D721Med (cell line): ENCODE measurements around the gene ELF2.
"Not testable (repeated sequence)": the region's sequence is repeated elsewhere in the genome, so short reads cannot be mapped to it uniquely, and the experiment has no call there.

ENCODE experiments used
- DNase-seq: peaks from one replicate; pipeline ENCODE4 v3.0.0; 2011; ENCODE audit warnings: low spot score; ENCODE audit not compliant: insufficient read length
- FAIRE-seq: peaks from 2 replicates; lab custom pipeline; 2011; peaks lifted over from hg19 to GRCh38; lab: Jason Lieb, UNC
- TF ChIP-seq, protein P1 (sequence below): IDR thresholded peaks from 2 replicates; pipeline ENCODE4 v1.5.1; 2012; ENCODE audit warnings: mild to moderate bottlenecking, control low read depth; ENCODE audit not compliant: insufficient read depth; ENCODE audit errors: missing control alignments

Gene ELF2

GRCh38 chr4:139200506-139200905 lies 23.5 kb upstream of the ELF2 start:
- no peak for DNase-seq
- TF ChIP-seq, protein P1, sequence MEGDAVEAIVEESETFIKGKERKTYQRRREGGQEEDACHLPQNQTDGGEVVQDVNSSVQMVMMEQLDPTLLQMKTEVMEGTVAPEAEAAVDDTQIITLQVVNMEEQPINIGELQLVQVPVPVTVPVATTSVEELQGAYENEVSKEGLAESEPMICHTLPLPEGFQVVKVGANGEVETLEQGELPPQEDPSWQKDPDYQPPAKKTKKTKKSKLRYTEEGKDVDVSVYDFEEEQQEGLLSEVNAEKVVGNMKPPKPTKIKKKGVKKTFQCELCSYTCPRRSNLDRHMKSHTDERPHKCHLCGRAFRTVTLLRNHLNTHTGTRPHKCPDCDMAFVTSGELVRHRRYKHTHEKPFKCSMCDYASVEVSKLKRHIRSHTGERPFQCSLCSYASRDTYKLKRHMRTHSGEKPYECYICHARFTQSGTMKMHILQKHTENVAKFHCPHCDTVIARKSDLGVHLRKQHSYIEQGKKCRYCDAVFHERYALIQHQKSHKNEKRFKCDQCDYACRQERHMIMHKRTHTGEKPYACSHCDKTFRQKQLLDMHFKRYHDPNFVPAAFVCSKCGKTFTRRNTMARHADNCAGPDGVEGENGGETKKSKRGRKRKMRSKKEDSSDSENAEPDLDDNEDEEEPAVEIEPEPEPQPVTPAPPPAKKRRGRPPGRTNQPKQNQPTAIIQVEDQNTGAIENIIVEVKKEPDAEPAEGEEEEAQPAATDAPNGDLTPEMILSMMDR, result no peak
- FAIRE-seq, result no peak

DNA sequence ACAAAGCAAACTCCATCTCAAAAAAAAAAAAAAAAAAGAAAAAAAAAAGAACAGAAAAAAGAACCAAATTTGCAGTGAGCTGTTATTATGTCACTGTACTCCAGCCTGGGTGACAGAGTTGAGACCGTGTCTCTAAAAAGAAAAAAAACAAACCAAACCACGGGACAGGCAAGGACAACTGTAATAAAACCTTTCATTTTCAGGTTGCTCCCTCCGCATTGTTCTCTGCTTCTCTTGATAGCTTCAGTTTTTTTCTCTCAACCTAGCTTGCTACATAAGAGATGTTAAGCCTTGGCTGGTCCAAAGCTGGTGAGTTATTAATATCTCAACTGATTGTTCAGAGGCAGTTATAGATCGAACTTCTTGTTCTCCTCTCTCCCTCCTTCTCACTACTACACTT lies 23.1 kb upstream of the ELF2 start:
- TF ChIP-seq, protein P1, result no peak
- no peak for FAIRE-seq

GRCh38 chr4:139197214-139197613 lies 20.2 kb upstream of the ELF2 start:
- FAIRE-seq, DNase-seq: not testable (repeated sequence)

More for the DNA sequence above, 23.1 kb upstream of the ELF2 start:
- DNase-seq, result no peak

- TF ChIP-seq, protein P1, result no peak
- FAIRE-seq (no peak), DNase-seq (no peak)
These were observed 19.4 kb upstream of the ELF2 start for GRCh38 chr4:139196462-139196861.

GRCh38 chr4:139191373-139191772 lies 14.4 kb upstream of the ELF2 start:
- FAIRE-seq (no peak), DNase-seq (no peak)
- TF ChIP-seq, protein P1, result no peak

- TF ChIP-seq, protein P1, result no peak
- DNase-seq (no peak), FAIRE-seq (no peak)
These were observed 13.0 kb upstream of the ELF2 start for GRCh38 chr4:139189972-139190371.

- TF ChIP-seq, protein P1, result no peak
- no peak for DNase-seq
These were observed 12.4 kb upstream of the ELF2 start for GRCh38 chr4:139189417-139189749.

DNA sequence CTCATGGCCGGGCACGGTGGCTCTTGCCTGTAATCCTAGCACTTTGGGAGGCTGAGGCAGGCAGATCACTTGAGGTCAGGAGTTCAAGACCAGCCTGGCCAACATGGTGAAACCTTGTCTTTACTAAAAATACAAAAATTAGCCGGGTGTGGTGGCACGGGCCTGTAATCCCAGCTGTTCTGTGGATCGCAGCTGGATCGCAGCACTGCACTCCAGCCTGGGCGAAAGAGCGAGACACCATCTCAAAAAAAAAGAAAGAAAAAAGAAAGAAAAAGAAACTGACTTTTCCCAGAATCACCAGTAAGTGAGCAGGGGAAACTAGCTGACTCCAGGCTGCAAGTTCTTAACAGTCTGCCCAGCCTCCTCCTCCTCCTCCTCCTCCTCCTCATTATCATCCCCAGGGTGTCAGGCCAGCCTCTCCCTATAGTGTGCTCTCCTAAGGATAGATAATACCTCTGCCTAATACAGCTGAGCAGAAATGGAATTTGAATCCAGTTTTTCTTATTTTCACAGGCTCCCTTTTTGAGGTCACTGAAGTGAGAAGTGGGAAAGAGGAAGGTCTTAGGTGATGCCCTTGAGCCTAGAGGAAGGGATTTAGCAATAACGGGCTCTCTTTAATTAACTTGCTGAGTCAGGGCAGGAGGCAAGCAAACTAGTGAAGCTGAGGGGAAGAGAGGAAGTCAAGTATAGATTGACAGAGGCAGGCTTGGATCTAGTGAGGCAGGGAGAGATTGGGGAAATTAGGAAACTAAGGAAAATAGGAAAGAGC lies 11.8 kb upstream of the ELF2 start:
- TF ChIP-seq, protein P1, result no peak
- no peak for FAIRE-seq
- no peak for DNase-seq

More at GRCh38 chr4:139189417-139189749, 12.4 kb upstream of the ELF2 start:
- FAIRE-seq, result no peak
